NCI-H2196 (cell line): ENCODE results near the gene GRPR.
A peak's percentile ranks its signal among the peaks of the same experiment; 100 is the strongest.

Experiments
- DNase-seq: peaks from one replicate; lab custom pipeline; 2025; ENCODE audit not compliant: unreplicated experiment; lab: John Stamatoyannopoulos, UW

GRPR gene

DNA sequence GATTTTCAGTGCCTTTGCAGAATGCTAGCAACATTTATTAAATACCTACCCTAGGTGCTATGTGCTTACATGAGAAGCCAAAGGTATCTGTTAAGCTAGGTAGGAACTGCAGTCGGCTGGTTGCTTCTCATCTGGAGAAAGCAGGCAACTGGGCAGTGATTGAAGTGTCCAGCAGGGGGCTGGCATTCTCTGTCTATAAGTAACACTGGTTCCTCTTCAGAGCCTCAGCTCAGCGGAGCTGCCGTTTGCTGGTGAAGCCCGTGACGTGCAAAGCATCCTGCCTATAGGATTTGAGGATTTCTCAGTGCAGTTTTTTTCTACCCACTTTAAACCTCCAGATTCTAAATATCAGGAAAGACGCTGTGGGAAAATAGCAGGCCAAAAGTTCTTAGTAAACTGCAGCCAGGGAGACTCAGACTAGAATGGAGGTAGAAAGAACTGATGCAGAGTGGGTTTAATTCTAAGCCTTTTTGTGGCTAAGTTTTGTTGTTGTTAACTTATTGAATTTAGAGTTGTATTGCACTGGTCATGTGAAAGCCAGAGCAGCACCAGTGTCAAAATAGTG lies at the start of gene GRPR:
Gene GRPR, plus strand, starts transcription at position 344 of the 565 bp plus-strand sequence. CDS start 389 bp downstream, outside the sequence.
- peak; percentile 9 for DNase-seq

DNA sequence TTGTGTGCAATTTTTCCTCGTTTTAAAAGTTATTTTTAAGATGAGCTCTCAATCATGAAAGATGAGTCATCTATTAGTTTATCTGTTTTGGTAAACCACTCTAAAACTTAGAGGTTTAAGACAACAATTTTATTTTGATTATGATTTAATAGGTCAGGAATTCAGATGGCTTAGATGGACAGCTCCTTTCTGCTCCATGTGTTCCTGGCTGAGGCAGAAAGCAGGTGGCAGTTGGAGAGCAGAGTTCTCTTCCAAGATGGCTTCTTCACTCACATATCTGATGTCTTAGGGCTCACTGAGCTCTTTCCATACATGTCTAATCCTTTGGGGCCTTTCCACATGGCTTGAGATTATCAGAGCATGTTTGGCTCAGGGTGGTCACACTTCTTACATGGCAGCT lies 48.3 kb upstream of the GRPR start:
- DNase-seq: no peak

- no peak for DNase-seq
Observed at GRCh38 chrX:16076834-16077233, 46.5 kb upstream of the GRPR start.

DNA sequence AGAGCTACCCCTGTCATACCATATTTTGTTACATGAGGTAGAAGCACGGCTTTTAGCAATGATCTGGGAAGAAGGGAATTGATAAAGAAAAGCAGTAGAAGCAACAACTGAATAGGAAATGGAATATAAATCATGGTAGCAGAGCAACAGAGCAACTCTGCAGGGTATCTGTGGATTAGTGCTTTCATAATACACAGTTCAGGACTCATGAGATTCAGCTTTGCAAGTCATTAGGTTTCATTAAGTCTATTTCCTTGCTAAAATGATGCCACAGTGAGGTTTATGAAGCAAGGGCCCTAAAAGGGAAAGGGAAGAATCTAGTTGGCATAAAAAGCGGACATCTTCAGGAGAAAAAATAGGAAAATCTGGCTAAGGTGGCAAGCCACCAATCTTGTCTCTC lies 45.6 kb upstream of the GRPR start:
- no peak for DNase-seq

DNA sequence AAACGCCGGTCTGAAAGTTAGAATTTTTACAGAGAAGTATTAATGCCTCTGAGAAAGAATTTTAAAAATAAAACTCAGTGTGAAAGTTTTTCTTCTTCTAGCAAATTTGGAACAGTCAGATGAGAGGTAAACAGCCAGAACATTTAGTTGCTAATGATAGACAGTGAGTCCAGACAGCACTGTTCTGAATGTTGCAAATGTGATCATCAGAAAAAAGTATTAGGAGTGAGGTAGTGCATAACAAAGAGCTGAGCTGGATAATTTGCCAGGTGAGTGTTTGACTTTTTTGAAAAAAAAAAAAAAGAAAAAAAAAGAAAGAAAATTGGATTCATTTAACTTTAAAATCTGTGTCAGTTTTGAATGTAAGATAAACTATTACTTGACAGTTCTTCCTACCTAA lies 42.0 kb upstream of the GRPR start:
- DNase-seq: no peak

- no peak for DNase-seq
Observed at GRCh38 chrX:16082470-16083085, 40.8 kb upstream of the GRPR start.

- DNase-seq: no peak
Observed at GRCh38 chrX:16087076-16087475, 36.3 kb upstream of the GRPR start.

DNA sequence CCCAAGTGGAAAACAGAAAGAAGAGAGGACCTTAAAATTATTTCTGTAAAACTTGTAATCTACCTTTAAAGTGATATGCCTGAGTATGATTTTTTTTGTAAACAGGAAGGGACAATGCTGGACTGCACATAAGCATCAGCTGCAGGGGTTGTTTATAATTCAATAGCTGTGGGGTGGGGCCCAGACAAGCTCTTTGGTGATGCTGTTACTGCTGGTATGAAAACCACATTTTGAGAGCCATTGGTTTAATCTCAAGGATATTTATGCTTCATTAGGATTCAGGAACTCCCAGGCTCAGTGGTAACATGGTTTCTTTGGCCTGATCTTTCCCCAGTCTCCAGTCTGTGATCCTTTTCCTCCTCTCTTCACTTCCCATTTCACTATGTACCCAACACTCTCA lies 34.3 kb upstream of the GRPR start:
- DNase-seq: no peak

DNA sequence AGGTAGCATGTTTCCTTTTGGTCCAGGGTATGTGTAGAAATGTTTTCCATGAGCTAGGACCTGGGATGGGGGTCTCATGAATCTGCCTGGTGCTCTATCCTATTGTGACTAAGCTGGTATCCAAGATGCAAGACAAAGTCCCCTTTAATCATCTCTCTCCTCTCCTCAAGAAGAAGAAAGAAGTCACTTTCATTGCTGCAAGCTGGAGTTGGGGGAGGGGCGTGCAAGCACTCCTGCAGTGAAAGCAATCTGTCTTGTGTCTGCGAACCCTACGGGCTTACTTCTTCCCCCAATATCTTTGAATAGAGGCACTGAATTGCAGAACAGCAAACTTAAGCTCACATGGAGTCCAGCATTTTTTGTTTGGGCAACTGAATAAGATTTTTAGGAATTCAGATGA lies 27.2 kb upstream of the GRPR start:
- DNase-seq: no peak

GRCh38 chrX:16100673-16101072 lies 22.7 kb upstream of the GRPR start:
- DNase-seq: no peak

DNA sequence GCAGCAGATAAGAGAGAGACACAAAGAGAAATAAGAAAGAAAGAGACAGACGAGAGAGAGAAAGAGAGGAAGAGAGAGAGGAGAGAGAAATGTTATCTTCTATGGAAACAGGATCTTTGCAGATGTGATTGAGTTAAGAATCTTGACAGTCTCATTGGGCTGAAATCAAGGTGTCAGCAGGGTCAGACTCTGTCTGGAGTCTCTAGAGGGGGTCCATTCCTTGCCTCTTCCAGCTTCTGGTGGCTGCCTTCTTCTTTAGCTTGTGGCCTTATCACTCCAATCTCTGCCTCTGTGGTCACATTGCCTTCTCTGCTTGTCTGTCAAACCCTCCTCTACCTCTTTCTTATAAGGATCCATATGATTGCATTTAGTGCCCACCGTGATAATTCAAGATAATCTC lies 21.8 kb upstream of the GRPR start:
- no peak for DNase-seq

DNA sequence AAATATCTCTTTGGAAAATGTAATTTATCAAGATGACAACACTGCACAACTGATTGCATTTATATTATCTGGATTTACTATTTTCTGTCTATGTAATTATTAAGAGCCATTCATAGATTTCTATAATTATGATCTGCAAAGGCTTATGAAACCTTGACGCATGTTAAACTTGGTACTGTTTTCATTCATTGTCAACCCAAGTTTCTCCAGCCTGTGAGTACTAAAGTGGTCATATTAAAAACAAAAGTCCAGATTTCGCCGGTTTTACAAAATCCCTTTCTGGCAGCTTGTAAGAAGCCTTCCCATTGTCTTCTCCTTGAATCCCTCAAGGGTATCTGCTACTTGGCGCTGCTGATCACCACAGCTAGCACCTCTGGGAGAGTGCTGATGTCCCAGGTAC lies 19.7 kb upstream of the GRPR start:
- no peak for DNase-seq

- DNase-seq: no peak
Observed at GRCh38 chrX:16112428-16112827, 10.9 kb upstream of the GRPR start.

DNA sequence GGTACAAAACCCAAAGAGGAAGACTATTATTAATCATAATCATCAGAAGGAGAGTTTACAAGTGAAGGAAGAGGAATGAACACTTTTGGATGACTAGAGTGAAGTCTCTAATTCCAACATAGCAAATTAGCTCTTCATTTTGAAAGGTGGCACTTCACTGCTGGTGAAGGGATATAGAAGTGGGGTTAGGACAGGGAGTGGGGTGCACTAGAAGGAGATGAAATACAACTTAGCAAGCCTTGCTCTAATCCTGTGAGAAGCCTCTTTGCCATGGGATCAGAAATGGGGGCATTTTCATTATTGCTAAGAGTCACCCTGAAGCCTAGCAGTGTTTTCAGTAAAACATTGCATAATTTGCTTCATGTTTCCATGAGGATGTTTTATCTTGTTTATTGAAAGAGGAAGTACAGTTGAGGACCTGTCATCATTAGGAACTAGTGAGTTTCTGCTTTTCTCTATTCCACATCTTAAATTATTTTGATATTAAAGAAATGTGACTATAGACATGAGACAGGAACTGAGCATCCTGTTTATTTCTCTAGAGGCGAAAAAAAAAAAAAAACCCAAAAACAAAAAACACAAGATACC lies 9.3 kb upstream of the GRPR start:
- DNase-seq: no peak

DNA sequence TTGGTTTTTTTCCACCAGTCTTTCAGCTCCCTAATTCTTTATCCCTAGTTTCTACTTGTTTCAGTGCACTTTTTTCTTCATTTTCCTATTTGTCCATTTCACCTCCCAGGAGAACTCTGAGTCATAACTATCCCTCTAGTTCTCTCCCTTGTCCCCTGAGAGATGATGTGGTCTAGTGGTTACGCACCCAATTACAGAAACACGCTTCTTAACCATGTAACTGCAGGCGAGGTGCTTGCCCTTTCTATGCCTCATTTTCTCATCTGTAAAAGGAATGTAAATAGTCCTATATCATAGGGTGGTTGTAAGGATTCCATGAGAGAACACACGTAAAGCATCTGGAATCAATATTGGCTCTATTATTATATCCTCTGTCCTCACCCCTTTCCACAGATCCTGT lies 8.8 kb upstream of the GRPR start:
- DNase-seq: no peak

DNA sequence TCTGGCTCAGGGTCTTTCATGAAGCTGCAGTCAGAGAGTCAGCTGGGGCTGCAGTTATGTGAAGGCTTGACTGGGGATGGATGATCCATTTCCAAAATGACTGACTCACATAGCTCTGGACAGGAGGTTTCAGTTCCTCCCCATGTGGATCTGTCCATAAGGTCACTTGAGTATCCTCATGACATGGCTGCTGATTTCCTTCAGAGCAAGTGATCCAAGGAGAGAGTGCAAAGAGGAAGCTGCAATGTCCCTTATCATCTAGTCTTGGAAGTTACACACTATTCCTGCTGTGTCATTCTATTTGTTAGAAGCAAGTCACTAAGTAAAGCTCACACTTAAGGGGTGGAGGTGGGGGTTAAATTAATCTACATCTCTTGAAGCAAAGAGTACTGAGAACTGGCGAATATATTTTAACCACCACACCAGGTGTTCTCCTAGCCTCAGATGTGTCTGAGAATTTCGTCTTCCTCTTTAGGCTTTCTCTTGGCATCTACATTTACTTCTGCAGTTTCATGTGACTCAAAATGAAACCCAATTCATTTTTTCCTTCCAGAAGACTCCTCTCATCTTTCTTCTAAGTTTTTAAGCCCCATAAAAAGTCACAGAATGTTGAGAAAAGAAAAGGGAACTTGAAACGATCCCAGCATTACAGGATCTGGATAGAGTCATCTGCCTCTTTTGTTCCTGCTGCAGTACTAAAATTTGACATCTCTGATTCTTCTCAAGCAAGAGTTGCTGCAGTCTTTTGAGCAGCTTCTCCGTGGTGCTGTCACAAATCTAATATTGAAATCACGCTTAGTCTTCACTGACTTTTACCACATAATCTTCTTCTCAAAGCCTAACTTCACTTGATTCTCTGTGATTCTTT lies 3.8 kb upstream of the GRPR start:
- DNase-seq: no peak

- DNase-seq: no peak
Observed at GRCh38 chrX:16120431-16120830, 2.9 kb upstream of the GRPR start.

GRCh38 chrX:16124201-16124600 lies 836 bp downstream of the GRPR start:
- no peak for DNase-seq

DNA sequence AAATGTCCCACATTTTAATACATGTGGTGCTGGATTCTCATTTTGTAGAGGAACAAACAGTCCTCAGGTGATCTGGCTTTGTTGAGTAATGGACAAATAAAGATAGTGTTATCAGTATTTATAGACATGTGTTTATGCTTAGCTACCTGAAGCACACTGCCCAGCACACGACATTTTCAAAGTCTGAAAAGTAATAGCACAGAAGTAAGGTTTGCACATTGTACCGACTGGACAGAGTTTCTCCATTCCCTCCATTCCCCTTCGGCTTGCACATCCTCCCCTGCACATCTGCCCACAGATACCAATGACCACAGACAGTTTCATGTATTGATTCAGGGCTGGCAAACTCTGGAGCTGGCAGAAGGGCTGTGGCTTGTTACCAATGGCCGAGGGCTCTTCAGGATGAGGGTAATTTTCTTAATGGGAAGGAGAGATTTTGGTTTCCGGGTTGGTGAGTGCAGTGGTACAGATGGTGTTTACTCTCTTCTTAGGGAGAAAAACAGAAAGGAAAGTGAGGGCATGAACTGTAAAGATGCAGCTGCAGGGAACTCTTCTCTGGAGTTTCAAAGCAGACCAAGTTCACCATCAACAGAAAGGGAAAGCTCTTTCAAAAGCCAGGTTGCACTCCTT lies 2.3 kb downstream of the GRPR start:
- no peak for DNase-seq

DNA sequence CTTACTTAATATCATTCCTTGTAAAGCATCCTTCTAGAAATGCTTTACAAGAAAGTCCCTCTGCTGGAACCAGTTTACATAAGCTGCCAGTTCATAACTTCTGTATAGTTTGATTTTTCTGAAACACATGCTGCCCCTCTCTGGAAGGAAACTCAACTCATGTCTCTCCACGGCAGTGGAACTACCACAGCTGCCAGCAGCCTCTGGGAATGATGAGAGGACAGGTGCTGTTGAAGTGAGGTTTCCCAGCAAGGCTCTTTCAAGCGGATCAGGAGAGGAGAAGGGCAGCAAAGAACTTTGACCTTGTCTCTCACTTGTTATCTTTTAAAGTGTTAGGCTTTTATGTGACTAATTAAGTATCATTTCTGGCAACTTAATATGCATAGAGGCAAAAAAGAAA lies 7.3 kb downstream of the GRPR start:
- no peak for DNase-seq

- DNase-seq: no peak
Observed at GRCh38 chrX:16134936-16135335, 11.6 kb downstream of the GRPR start.

- no peak for DNase-seq
Observed at GRCh38 chrX:16136080-16136479, 12.7 kb downstream of the GRPR start.
